SK-N-SH treated with all-trans-retinoic acid at 6 μM for 48 hours (cell line): ENCODE results near the gene BRF1.

Source experiments
- ATAC-seq: fragments of 200-7000 bp; cut with Tn5 transposase; 3 replicates; pipeline ENCODE4 v1.9.1; 2020; ENCODE audit warnings: mild to moderate bottlenecking, moderate library complexity
- ARNTL ChIP-seq: fragments of 450-650 bp; formaldehyde crosslinking; IDR thresholded peaks from 2 replicates; pipeline ENCODE4 v1.5.0; 2020; ENCODE audit warnings: low read depth, mild to moderate bottlenecking, moderate library complexity, borderline replicate concordance
- CSDC2 ChIP-seq: fragments of 250-450 bp; sonication (Bioruptor Pico); IDR thresholded peaks from 2 replicates; pipeline ENCODE4 v1.5.0; 2020; ENCODE audit warnings: mild to moderate bottlenecking, moderate library complexity
- ESRRG ChIP-seq: fragments of 250-450 bp; sonication (Bioruptor Pico); IDR thresholded peaks from 2 replicates; pipeline ENCODE4 v1.6.1; 2021; ENCODE audit warnings: mild to moderate bottlenecking
- GLIS3 ChIP-seq: fragments of 250-450 bp; sonication (Bioruptor Pico); IDR thresholded peaks from 2 replicates; pipeline ENCODE4 v1.5.0; 2020; ENCODE audit warnings: mild to moderate bottlenecking, moderate library complexity
- OSR1 ChIP-seq: fragments of 250-450 bp; sonication (Bioruptor Pico); IDR thresholded peaks from 2 replicates; pipeline ENCODE4 v1.8.0; 2022; ENCODE audit warnings: moderate library complexity, mild to moderate bottlenecking, inconsistent platforms
- PPARA ChIP-seq: fragments of 250-450 bp; sonication (Bioruptor Pico); IDR thresholded peaks from 2 replicates; pipeline ENCODE4 v1.5.0; 2020; ENCODE audit warnings: mild to moderate bottlenecking, borderline replicate concordance
- RARB ChIP-seq: fragments of 250-450 bp; sonication (Bioruptor Pico); IDR thresholded peaks from 2 replicates; pipeline ENCODE4 v1.8.0; 2021; ENCODE audit warnings: mild to moderate bottlenecking, moderate library complexity
- SNAI2 ChIP-seq: fragments of 250-450 bp; sonication (Bioruptor Pico); IDR thresholded peaks from 2 replicates; pipeline ENCODE4 v1.5.0; 2020; ENCODE audit warnings: mild to moderate bottlenecking, moderate library complexity
- TCF4 ChIP-seq: fragments of 250-450 bp; sonication (Bioruptor Pico); IDR thresholded peaks from 2 replicates; pipeline ENCODE4 v1.8.0; 2021; ENCODE audit warnings: mild to moderate bottlenecking, moderate library complexity, borderline replicate concordance
- TOX ChIP-seq: fragments of 250-450 bp; sonication (Bioruptor Pico); IDR thresholded peaks from 2 replicates; pipeline ENCODE4 v1.8.0; 2021; ENCODE audit warnings: mild to moderate bottlenecking, moderate library complexity, borderline replicate concordance
- ZC3H10 ChIP-seq: fragments of 250-450 bp; sonication (Bioruptor Pico); IDR thresholded peaks from 2 replicates; pipeline ENCODE4 v1.5.1; 2021; ENCODE audit warnings: mild to moderate bottlenecking, moderate library complexity
- ZFP3 ChIP-seq: fragments of 250-450 bp; sonication (Bioruptor Pico); IDR thresholded peaks from 2 replicates; pipeline ENCODE4 v1.5.0; 2020; ENCODE audit warnings: mild to moderate bottlenecking, moderate library complexity
- ZFP30 ChIP-seq: fragments of 450-650 bp; formaldehyde crosslinking; IDR thresholded peaks from 2 replicates; pipeline ENCODE4 v1.5.0; 2022; ENCODE audit warnings: mild to moderate bottlenecking, moderate library complexity
- ZNF565 ChIP-seq: fragments of 450-650 bp; formaldehyde crosslinking; conservative IDR thresholded peaks from 2 replicates; pipeline ENCODE4 v1.5.0; 2020; ENCODE audit warnings: low read depth, mild to moderate bottlenecking, moderate library complexity
- ZNF70 ChIP-seq: fragments of 450-650 bp; formaldehyde crosslinking; IDR thresholded peaks from 2 replicates; pipeline ENCODE4 v1.5.0; 2020; ENCODE audit warnings: mild to moderate bottlenecking, moderate library complexity
- ZNF8 ChIP-seq: fragments of 450-650 bp; formaldehyde crosslinking; IDR thresholded peaks from 2 replicates; pipeline ENCODE4 v1.5.0; 2020; ENCODE audit warnings: mild to moderate bottlenecking, moderate library complexity
- TF ChIP-seq, protein P1 (sequence below): fragments of 250-450 bp; sonication (Bioruptor Pico); IDR thresholded peaks from 2 replicates; pipeline ENCODE4 v1.8.0; 2021; ENCODE audit warnings: low read depth, mild to moderate bottlenecking, moderate library complexity, borderline replicate concordance
- TF ChIP-seq, protein P2 (sequence below): fragments of 250-450 bp; sonication (Bioruptor Pico); IDR thresholded peaks from 2 replicates; pipeline ENCODE4 v1.5.1; 2021; ENCODE audit warnings: mild to moderate bottlenecking, moderate library complexity
- TF ChIP-seq, protein P3 (sequence below): fragments of 250-450 bp; sonication (Bioruptor Pico); IDR thresholded peaks from 2 replicates; pipeline ENCODE4 v1.8.0; 2020; ENCODE audit warnings: mild to moderate bottlenecking, moderate library complexity, borderline replicate concordance
- TF ChIP-seq, protein P4 (sequence below): fragments of 250-450 bp; sonication (Bioruptor Pico); IDR thresholded peaks from 2 replicates; pipeline ENCODE4 v1.5.1; 2020; ENCODE audit warnings: low read depth, mild to moderate bottlenecking, moderate library complexity
- TF ChIP-seq, protein P5 (sequence below): fragments of 250-450 bp; sonication (Bioruptor Pico); IDR thresholded peaks from 2 replicates; pipeline ENCODE4 v1.5.0; 2020; ENCODE audit warnings: mild to moderate bottlenecking, moderate library complexity

BRF1 gene

DNA sequence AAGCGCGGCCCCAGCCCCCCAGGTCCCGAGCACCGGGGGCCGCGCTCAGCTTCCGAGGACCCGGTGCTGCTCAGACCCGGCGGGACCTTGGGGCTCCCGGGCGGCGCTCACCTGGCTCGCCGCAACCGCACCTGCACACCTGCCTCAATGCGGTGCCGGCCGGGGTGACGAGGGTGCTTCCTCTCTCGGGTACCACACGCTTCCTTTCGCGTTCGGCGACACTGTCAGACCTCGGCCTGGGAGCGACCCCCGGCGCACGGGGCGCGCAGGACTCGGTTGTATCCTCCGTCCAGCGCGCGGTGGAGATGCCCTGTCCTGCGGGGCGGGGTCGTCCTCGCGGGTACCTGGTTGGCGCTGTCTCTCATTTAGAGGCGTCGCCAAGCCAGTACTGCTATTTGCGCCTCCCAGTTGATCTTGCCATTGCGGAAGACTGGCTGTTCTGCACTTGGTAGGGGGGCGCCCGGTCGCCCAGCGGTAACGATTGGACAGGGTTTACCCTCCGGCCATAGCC, 14.5 kb upstream of the BRF1 start:
- TF ChIP-seq ESRRG (CRISPR knock-in tag), result no peak
- TF ChIP-seq, protein P1, sequence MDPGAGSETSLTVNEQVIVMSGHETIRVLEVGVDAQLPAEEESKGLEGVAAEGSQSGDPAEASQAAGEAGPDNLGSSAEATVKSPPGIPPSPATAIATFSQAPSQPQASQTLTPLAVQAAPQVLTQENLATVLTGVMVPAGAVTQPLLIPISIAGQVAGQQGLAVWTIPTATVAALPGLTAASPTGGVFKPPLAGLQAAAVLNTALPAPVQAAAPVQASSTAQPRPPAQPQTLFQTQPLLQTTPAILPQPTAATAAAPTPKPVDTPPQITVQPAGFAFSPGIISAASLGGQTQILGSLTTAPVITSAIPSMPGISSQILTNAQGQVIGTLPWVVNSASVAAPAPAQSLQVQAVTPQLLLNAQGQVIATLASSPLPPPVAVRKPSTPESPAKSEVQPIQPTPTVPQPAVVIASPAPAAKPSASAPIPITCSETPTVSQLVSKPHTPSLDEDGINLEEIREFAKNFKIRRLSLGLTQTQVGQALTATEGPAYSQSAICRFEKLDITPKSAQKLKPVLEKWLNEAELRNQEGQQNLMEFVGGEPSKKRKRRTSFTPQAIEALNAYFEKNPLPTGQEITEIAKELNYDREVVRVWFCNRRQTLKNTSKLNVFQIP (CRISPR knock-in tag), result no peak
- TF ChIP-seq ZFP30, result no peak
- TF ChIP-seq RARB (CRISPR knock-in tag), result no peak
- TF ChIP-seq, protein P2, sequence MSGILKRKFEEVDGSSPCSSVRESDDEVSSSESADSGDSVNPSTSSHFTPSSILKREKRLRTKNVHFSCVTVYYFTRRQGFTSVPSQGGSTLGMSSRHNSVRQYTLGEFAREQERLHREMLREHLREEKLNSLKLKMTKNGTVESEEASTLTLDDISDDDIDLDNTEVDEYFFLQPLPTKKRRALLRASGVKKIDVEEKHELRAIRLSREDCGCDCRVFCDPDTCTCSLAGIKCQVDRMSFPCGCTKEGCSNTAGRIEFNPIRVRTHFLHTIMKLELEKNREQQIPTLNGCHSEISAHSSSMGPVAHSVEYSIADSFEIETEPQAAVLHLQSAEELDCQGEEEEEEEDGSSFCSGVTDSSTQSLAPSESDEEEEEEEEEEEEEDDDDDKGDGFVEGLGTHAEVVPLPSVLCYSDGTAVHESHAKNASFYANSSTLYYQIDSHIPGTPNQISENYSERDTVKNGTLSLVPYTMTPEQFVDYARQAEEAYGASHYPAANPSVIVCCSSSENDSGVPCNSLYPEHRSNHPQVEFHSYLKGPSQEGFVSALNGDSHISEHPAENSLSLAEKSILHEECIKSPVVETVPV (CRISPR knock-in tag), result no peak
- TF ChIP-seq TOX (CRISPR knock-in tag), result no peak
- ATAC-seq, result peak; percentile 42

DNA sequence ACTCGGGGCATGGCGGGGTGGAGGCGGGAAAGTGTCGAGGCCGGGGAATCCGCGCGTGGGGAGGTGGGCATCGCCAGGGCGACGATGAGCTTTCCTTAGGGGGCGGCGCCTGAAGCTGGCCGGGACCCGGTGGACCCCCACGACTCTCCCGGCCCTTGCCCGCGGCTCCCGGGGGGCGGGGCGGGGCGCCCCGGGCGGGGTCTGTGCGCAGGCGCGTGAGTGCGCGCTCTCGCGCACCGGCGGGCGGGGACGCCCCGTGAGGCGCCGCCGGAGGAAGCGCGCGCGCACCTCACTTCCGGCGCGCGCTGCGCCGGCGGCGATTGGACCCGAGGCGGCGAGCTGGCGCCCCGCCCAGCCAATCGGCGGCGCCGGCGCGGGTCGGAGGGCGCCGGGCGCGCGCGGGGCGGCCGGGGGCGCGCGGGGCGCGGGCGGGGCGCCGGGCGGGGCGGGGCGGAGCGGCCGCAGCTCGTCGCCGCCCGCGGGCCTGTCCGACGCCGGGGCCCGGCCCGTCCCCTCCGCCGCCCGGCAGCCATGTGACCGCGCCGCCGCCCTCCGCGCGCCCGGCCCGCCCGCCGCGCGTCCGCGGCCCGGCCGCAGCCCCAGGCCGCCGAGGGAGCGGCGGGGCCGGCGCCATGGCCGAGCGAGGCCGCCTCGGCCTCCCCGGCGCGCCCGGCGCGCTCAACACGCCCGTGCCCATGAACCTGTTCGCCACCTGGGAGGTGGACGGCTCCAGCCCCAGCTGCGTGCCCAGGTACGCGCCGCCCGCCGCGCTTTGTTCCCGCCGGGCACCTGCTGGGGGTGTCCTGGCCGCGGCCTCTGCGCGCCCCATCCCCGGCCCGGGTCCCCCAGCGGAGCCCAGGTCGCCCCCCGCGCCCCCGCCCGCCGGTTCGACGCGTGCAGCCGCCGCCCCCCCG, 13.7 kb upstream of the BRF1 start, which contains the start of gene PACS2:
Gene PACS2 (plus strand): TSS at position 462 of the 914 bp plus-strand sequence. CDS start 171 bp downstream, at position 633.
- TF ChIP-seq, protein P3, sequence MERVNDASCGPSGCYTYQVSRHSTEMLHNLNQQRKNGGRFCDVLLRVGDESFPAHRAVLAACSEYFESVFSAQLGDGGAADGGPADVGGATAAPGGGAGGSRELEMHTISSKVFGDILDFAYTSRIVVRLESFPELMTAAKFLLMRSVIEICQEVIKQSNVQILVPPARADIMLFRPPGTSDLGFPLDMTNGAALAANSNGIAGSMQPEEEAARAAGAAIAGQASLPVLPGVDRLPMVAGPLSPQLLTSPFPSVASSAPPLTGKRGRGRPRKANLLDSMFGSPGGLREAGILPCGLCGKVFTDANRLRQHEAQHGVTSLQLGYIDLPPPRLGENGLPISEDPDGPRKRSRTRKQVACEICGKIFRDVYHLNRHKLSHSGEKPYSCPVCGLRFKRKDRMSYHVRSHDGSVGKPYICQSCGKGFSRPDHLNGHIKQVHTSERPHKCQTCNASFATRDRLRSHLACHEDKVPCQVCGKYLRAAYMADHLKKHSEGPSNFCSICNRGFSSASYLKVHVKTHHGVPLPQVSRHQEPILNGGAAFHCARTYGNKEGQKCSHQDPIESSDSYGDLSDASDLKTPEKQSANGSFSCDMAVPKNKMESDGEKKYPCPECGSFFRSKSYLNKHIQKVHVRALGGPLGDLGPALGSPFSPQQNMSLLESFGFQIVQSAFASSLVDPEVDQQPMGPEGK (CRISPR knock-in tag), result no peak
- TF ChIP-seq, protein P2 (CRISPR knock-in tag), result no peak
- TF ChIP-seq ZNF565 (CRISPR knock-in tag) (no peak), SNAI2 (CRISPR knock-in tag) (no peak), ARNTL (CRISPR knock-in tag) (no peak), OSR1 (CRISPR knock-in tag) (no peak), ZNF70 (CRISPR knock-in tag) (no peak), TCF4 (CRISPR knock-in tag) (no peak), CSDC2 (CRISPR knock-in tag) (no peak), ZNF8 (CRISPR knock-in tag) (no peak), ZFP3 (CRISPR knock-in tag) (no peak), PPARA (CRISPR knock-in tag) (no peak), ZC3H10 (CRISPR knock-in tag) (no peak), RARB (CRISPR knock-in tag) (no peak), GLIS3 (CRISPR knock-in tag) (no peak)
- TF ChIP-seq, protein P1 (CRISPR knock-in tag), result no peak
- TF ChIP-seq, protein P4, sequence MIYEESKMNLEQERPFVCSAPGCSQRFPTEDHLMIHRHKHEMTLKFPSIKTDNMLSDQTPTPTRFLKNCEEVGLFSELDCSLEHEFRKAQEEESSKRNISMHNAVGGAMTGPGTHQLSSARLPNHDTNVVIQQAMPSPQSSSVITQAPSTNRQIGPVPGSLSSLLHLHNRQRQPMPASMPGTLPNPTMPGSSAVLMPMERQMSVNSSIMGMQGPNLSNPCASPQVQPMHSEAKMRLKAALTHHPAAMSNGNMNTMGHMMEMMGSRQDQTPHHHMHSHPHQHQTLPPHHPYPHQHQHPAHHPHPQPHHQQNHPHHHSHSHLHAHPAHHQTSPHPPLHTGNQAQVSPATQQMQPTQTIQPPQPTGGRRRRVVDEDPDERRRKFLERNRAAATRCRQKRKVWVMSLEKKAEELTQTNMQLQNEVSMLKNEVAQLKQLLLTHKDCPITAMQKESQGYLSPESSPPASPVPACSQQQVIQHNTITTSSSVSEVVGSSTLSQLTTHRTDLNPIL (CRISPR knock-in tag), result no peak
- TF ChIP-seq, protein P5, sequence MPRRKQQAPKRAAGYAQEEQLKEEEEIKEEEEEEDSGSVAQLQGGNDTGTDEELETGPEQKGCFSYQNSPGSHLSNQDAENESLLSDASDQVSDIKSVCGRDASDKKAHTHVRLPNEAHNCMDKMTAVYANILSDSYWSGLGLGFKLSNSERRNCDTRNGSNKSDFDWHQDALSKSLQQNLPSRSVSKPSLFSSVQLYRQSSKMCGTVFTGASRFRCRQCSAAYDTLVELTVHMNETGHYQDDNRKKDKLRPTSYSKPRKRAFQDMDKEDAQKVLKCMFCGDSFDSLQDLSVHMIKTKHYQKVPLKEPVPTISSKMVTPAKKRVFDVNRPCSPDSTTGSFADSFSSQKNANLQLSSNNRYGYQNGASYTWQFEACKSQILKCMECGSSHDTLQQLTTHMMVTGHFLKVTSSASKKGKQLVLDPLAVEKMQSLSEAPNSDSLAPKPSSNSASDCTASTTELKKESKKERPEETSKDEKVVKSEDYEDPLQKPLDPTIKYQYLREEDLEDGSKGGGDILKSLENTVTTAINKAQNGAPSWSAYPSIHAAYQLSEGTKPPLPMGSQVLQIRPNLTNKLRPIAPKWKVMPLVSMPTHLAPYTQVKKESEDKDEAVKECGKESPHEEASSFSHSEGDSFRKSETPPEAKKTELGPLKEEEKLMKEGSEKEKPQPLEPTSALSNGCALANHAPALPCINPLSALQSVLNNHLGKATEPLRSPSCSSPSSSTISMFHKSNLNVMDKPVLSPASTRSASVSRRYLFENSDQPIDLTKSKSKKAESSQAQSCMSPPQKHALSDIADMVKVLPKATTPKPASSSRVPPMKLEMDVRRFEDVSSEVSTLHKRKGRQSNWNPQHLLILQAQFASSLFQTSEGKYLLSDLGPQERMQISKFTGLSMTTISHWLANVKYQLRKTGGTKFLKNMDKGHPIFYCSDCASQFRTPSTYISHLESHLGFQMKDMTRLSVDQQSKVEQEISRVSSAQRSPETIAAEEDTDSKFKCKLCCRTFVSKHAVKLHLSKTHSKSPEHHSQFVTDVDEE (CRISPR knock-in tag), result no peak
- TF ChIP-seq, all 23 proteins: peak for 0
- ATAC-seq, result peak; percentile 64
